ENCODE results near the gene ALDH2.
"Not testable (repeated sequence)": the region's sequence is repeated elsewhere in the genome, so short reads cannot be mapped to it uniquely, and the experiment has no call there.

ALDH2 gene

DNA sequence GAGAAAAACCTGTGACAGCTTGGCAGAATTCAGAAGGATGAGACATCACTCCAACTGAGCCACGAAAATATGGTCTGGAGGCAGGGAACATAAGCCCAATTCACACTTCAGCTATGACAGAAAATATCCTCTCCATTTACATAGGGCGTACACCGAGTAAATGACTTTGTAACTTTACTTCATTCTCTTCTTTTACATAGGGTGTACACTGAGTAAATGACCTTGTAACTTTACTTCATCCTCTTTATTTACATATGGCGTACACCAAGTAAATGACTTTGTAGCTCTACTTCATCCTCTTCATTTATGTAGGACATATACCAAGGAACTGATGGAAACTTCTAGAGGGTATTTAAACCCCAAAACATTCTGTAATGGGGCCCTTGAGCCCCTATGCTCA lies 61.2 kb downstream of the ALDH2 start:
- no peak for DNase-seq (ENCODE audit: low read depth)

DNA sequence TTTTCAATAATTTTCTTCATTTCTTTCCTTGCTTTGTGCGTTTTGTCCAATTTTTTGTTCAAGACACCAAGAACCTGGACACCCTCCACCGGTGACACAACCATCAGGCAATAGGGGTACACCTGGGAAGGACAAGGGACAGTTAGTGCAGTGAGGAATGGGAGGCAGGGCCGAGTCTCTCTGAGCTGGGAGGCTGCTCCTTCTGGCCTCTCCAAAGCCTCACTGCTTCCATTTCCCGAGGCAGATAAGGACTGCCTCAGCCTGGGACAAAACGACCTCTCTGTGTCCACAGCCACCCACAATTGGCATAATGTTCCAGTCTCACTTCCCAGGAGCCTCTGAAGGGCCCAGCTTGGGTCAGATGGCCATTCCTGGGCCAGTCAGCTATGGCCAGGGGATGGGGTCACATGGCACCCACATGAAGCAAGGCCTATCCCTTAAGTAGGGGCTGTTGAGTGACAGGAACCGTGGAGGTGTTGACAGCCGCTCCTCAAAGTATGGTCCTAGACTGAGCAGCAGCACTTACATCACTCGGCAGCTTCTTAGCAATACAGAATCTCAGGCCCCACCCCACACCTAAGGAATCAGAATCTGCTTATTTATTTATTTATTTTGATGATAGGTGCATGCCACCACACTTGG lies 61.7 kb downstream of the ALDH2 start:
- no peak for DNase-seq (ENCODE audit: low read depth)

DNA sequence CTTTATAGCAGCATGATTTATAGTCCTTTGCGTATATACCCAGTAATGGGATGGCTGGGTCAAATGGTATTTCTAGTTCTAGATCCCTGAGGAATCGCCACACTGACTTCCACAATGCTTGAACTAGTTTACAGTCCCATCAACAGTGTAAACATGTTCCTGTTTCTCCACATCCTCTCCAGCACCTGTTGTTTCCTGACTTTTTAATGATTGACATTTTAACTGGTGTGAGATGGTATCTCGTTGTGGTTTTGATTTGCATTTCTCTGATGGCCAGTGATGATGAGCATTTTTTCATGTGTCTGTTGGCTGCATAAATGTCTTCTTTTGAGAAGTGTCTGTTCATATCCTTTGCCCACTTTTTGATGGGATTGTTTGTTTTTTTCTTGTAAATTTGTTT lies 62.9 kb downstream of the ALDH2 start:
- not testable (repeated sequence) for DNase-seq (ENCODE audit: low read depth)

GRCh38 chr12:111834740-111835386 lies 68.1 kb downstream of the ALDH2 start:
- not testable (repeated sequence) for DNase-seq (ENCODE audit: low read depth)

DNA sequence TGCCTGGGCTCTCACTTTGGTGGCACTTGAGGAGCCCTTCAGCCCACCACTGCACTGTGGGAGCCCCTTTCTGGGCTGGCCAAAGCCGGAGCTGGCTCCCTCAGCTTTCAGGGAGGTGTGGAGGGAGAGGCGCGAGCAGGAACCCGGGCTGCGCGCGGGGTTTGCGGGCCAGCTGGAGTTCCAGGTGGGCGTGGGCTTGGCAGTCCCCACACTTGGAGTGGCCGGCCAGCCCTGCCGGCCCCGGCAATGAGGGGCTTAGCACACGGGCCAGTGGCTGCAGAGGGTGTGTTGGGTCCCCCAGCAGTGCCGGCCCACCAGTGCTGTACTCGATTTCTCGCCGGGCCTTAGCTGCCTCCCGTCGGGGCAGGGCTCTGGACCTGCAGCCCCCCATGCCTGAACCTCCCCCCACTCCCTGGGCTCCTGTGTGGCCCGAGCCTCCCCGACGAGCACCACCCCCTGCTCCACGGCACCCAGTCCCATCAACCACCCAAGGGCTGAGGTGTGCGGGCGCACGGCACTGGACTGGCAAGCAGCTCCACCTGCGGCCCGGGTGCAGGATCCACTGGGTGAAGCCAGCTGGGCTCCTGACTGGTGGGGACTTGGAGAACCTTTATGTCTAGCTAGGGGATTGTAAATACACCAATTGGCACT lies 68.9 kb downstream of the ALDH2 start:
- DNase-seq (ENCODE audit: low read depth): not testable (repeated sequence)

- no peak for DNase-seq (ENCODE audit: low read depth)
Measured at GRCh38 chr12:111838353-111838752, 71.6 kb downstream of the ALDH2 start.

DNA sequence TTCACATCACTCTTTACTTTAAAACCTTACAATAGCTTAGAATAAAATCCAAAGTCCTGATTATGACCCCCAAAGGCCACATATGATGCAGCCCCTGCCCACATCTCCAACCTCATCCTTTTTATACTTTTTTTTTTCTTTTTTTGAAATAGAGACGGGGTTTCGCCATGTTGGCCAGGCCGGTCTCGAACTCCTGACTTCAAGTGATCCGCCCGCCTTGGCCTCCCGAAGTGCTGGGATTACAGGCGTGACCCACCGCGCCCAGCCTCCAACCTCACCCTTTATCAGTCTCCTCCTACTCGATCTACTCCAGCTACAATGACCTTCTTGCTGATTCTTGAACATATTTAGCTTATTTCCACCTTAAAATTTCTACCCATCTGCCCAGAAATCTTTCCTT lies 74.1 kb downstream of the ALDH2 start:
- no peak for DNase-seq (ENCODE audit: low read depth)

DNA sequence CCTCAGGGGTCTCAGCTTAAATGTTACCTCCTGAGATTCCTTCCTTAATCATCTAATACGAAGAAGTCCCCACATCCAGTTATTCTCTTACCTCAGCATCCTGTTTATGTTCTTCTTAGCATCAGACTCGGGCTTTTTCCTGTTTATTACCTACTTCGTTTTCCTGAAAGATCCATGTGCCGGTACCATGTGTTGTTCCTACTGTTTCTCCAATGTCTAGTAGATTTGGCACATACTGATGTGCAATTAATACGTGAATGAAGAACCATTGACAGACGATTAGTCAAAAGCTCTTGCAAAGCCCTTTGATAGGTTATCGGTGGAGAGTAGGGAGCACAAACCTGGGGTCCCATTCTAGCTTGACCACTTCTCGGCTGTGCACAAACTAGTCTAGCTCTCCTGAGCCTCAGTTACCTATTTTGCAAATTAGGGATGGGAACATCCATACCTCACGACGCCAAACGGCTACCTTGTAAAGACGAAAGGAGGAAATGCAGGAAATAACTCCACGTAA lies 74.6 kb downstream of the ALDH2 start:
- no peak for DNase-seq (ENCODE audit: low read depth)

- DNase-seq (ENCODE audit: low read depth): peak; percentile 95
Measured at GRCh38 chr12:111841750-111842555, 75.2 kb downstream of the ALDH2 start, which contains the start of gene MAPKAPK5. Gene MAPKAPK5 (plus strand): TSS chr12:111842228. CDS start chr12:111842734, 506 bp downstream.

GRCh38 chr12:111842556-111843396 lies 76.0 kb downstream of the ALDH2 start:
- peak; percentile 21 for DNase-seq (ENCODE audit: low read depth)

- no peak for DNase-seq (ENCODE audit: low read depth)
Measured at GRCh38 chr12:111846016-111846415, 79.3 kb downstream of the ALDH2 start.

- no peak for DNase-seq (ENCODE audit: low read depth)
Measured at GRCh38 chr12:111850526-111850925, 83.8 kb downstream of the ALDH2 start.

- no peak for DNase-seq (ENCODE audit: low read depth)
Measured at GRCh38 chr12:111858186-111858585, 91.5 kb downstream of the ALDH2 start.

DNA sequence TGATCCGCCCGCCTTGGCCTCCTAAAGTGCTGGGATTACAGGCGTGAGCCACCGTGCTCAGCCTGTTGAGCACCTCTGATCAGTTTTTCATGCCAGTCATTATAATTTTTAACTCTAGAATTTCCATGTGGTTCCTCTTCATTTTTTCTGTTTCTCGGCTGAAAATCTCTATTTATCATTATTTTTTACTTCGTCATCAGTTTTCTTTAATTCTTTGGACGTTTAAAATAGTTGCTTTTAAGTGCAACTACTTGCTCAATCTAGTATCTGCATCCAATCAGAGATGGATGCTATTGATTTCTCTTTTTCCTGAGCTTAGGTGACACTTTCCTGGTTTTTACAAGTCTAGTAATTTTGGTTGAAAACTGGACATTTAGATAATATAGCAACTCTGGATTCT lies 92.0 kb downstream of the ALDH2 start:
- no peak for DNase-seq (ENCODE audit: low read depth)

- DNase-seq (ENCODE audit: low read depth): no peak
Measured at GRCh38 chr12:111864913-111865312, 98.2 kb downstream of the ALDH2 start.
